Thyroid gland (tissue), 4 donors: ENCODE measurements around the gene WEE1.
A peak's percentile ranks its signal among the peaks of the same experiment; 100 is the strongest.

Source experiments
- POLR2A ChIP-seq, 2 donors: fragments of 450-650 bp; IDR thresholded peaks; one replicate each; pipeline ENCODE4 v1.6.1; 2017; ENCODE audit warnings: antibody characterized with exemption in 2 of 2, mild to moderate bottlenecking in 2 of 2, moderate library complexity in 1 of 2
- TF ChIP-seq, protein P1 (sequence below), 6 experiments: fragments of 200-600 bp in 3 of 6; fragments of 450-650 bp in 3 of 6; sonication (generic) in 3 of 6; IDR thresholded peaks; one replicate each; pipeline ENCODE4 v1.5.1; 2016 to 2019; ENCODE audit warnings: antibody characterized with exemption in 6 of 6, mild to moderate bottlenecking in 2 of 6, inconsistent platforms in 1 of 6, moderate library complexity in 1 of 6

DNA sequence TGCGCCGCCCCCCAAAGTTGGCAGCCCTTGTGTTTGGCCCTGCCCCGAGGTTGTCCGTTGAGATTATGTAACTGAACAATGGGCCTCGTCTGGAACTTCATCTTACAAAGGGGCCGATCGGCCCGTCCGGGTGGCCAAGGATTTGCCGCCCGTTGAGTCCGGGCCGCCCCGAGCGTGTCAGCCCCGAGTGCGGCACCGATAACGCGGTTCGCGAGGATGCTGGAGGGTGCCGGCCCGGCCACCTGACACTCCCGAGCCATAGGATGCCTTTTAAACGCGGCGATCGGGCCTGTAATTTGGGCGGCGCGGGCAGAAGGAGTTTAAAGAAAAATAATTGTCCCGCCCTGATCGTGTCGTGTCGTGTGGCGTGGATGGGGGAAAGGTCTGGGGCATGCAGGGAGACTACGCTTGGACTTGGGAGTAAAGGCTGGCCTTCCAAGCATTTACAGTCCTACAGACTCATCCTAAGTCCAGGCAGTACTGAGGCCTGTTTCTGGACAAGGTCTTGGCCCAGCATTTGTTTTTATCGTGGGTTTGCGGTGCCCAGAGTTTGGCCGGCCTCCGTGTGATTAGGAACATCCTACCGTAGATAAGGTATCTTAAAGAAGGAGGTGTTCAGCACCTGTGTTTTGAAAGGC lies 1.3 kb downstream of the WEE1 start:
- peak in 1 of 2 donors; percentile 22 for TF ChIP-seq POLR2A (IDR thresholded peaks at IDR 0.05)
- TF ChIP-seq, protein P1, sequence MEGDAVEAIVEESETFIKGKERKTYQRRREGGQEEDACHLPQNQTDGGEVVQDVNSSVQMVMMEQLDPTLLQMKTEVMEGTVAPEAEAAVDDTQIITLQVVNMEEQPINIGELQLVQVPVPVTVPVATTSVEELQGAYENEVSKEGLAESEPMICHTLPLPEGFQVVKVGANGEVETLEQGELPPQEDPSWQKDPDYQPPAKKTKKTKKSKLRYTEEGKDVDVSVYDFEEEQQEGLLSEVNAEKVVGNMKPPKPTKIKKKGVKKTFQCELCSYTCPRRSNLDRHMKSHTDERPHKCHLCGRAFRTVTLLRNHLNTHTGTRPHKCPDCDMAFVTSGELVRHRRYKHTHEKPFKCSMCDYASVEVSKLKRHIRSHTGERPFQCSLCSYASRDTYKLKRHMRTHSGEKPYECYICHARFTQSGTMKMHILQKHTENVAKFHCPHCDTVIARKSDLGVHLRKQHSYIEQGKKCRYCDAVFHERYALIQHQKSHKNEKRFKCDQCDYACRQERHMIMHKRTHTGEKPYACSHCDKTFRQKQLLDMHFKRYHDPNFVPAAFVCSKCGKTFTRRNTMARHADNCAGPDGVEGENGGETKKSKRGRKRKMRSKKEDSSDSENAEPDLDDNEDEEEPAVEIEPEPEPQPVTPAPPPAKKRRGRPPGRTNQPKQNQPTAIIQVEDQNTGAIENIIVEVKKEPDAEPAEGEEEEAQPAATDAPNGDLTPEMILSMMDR (IDR thresholded peaks at IDR 0.05) = no peak
